SK-N-SH treated with all-trans-retinoic acid at 6 μM for 48 hours (cell line): Measurements from ENCODE around the gene TBX1.

Experiments used
- ATAC-seq: fragments of 200-7000 bp; cut with Tn5 transposase; 3 replicates; pipeline ENCODE4 v1.9.1; 2020; ENCODE audit warnings: mild to moderate bottlenecking, moderate library complexity
- ARNTL ChIP-seq: fragments of 450-650 bp; formaldehyde crosslinking; IDR thresholded peaks from 2 replicates; pipeline ENCODE4 v1.5.0; 2020; ENCODE audit warnings: low read depth, mild to moderate bottlenecking, moderate library complexity, borderline replicate concordance
- CREB5 ChIP-seq: fragments of 250-450 bp; sonication (Bioruptor Pico); IDR thresholded peaks from 2 replicates; pipeline ENCODE4 v1.5.1; 2020; ENCODE audit warnings: low read depth, mild to moderate bottlenecking, moderate library complexity
- CSDC2 ChIP-seq: fragments of 250-450 bp; sonication (Bioruptor Pico); IDR thresholded peaks from 2 replicates; pipeline ENCODE4 v1.5.0; 2020; ENCODE audit warnings: mild to moderate bottlenecking, moderate library complexity
- CSRNP3 ChIP-seq: fragments of 250-450 bp; sonication (Bioruptor Pico); IDR thresholded peaks from 2 replicates; pipeline ENCODE4 v1.5.1; 2021; ENCODE audit warnings: mild to moderate bottlenecking, moderate library complexity
- ESRRG ChIP-seq: fragments of 250-450 bp; sonication (Bioruptor Pico); IDR thresholded peaks from 2 replicates; pipeline ENCODE4 v1.6.1; 2021; ENCODE audit warnings: mild to moderate bottlenecking
- GLIS3 ChIP-seq: fragments of 250-450 bp; sonication (Bioruptor Pico); IDR thresholded peaks from 2 replicates; pipeline ENCODE4 v1.5.0; 2020; ENCODE audit warnings: mild to moderate bottlenecking, moderate library complexity
- ISL1 ChIP-seq: fragments of 250-450 bp; sonication (Bioruptor Pico); IDR thresholded peaks from 2 replicates; pipeline ENCODE4 v2.1.2; 2022; ENCODE audit warnings: mild to moderate bottlenecking, moderate library complexity
- OSR1 ChIP-seq: fragments of 250-450 bp; sonication (Bioruptor Pico); IDR thresholded peaks from 2 replicates; pipeline ENCODE4 v1.8.0; 2022; ENCODE audit warnings: moderate library complexity, mild to moderate bottlenecking, inconsistent platforms
- PATZ1 ChIP-seq: fragments of 250-450 bp; sonication (Bioruptor Pico); IDR thresholded peaks from 2 replicates; pipeline ENCODE4 v1.8.0; 2020; ENCODE audit warnings: mild to moderate bottlenecking, moderate library complexity, borderline replicate concordance
- POU6F1 ChIP-seq: fragments of 250-450 bp; sonication (Bioruptor Pico); IDR thresholded peaks from 2 replicates; pipeline ENCODE4 v1.8.0; 2021; ENCODE audit warnings: low read depth, mild to moderate bottlenecking, moderate library complexity, borderline replicate concordance
- PPARA ChIP-seq: fragments of 250-450 bp; sonication (Bioruptor Pico); IDR thresholded peaks from 2 replicates; pipeline ENCODE4 v1.5.0; 2020; ENCODE audit warnings: mild to moderate bottlenecking, borderline replicate concordance
- RARB ChIP-seq: fragments of 250-450 bp; sonication (Bioruptor Pico); IDR thresholded peaks from 2 replicates; pipeline ENCODE4 v1.8.0; 2021; ENCODE audit warnings: mild to moderate bottlenecking, moderate library complexity
- SNAI2 ChIP-seq: fragments of 250-450 bp; sonication (Bioruptor Pico); IDR thresholded peaks from 2 replicates; pipeline ENCODE4 v1.5.0; 2020; ENCODE audit warnings: mild to moderate bottlenecking, moderate library complexity
- TCF4 ChIP-seq: fragments of 250-450 bp; sonication (Bioruptor Pico); IDR thresholded peaks from 2 replicates; pipeline ENCODE4 v1.8.0; 2021; ENCODE audit warnings: mild to moderate bottlenecking, moderate library complexity, borderline replicate concordance
- TOX ChIP-seq: fragments of 250-450 bp; sonication (Bioruptor Pico); IDR thresholded peaks from 2 replicates; pipeline ENCODE4 v1.8.0; 2021; ENCODE audit warnings: mild to moderate bottlenecking, moderate library complexity, borderline replicate concordance
- TSHZ2 ChIP-seq: fragments of 250-450 bp; sonication (Bioruptor Pico); IDR thresholded peaks from 2 replicates; pipeline ENCODE4 v1.5.0; 2020; ENCODE audit warnings: mild to moderate bottlenecking, moderate library complexity
- ZC3H10 ChIP-seq: fragments of 250-450 bp; sonication (Bioruptor Pico); IDR thresholded peaks from 2 replicates; pipeline ENCODE4 v1.5.1; 2021; ENCODE audit warnings: mild to moderate bottlenecking, moderate library complexity
- ZFP3 ChIP-seq: fragments of 250-450 bp; sonication (Bioruptor Pico); IDR thresholded peaks from 2 replicates; pipeline ENCODE4 v1.5.0; 2020; ENCODE audit warnings: mild to moderate bottlenecking, moderate library complexity
- ZFP30 ChIP-seq: fragments of 450-650 bp; formaldehyde crosslinking; IDR thresholded peaks from 2 replicates; pipeline ENCODE4 v1.5.0; 2022; ENCODE audit warnings: mild to moderate bottlenecking, moderate library complexity
- ZNF565 ChIP-seq: fragments of 450-650 bp; formaldehyde crosslinking; conservative IDR thresholded peaks from 2 replicates; pipeline ENCODE4 v1.5.0; 2020; ENCODE audit warnings: low read depth, mild to moderate bottlenecking, moderate library complexity
- ZNF70 ChIP-seq: fragments of 450-650 bp; formaldehyde crosslinking; IDR thresholded peaks from 2 replicates; pipeline ENCODE4 v1.5.0; 2020; ENCODE audit warnings: mild to moderate bottlenecking, moderate library complexity
- ZNF8 ChIP-seq: fragments of 450-650 bp; formaldehyde crosslinking; IDR thresholded peaks from 2 replicates; pipeline ENCODE4 v1.5.0; 2020; ENCODE audit warnings: mild to moderate bottlenecking, moderate library complexity

Gene TBX1

GRCh38 chr22:19783586-19784383 is 23.2 kb downstream of the TBX1 start (continued):
- TF ChIP-seq ARNTL (CRISPR knock-in tag) = no peak
- no peak for TF ChIP-seq ZNF565 (CRISPR knock-in tag)
- TF ChIP-seq ZNF8 = no peak
- no peak for TF ChIP-seq OSR1
- TF ChIP-seq GLIS3 (CRISPR knock-in tag) = no peak
- TF ChIP-seq, all 23 proteins: peak for 0

- TF ChIP-seq PATZ1 (no peak), GLIS3 (CRISPR knock-in tag) (no peak), TSHZ2 (no peak), CSRNP3 (CRISPR knock-in tag) (no peak), SNAI2 (CRISPR knock-in tag) (no peak), CSDC2 (CRISPR knock-in tag) (no peak), ZC3H10 (CRISPR knock-in tag) (no peak), ZFP30 (CRISPR knock-in tag) (no peak), PPARA (CRISPR knock-in tag) (no peak), ARNTL (CRISPR knock-in tag) (no peak), ESRRG (no peak), TOX (CRISPR knock-in tag) (no peak), ZFP3 (CRISPR knock-in tag) (no peak), ZNF565 (CRISPR knock-in tag) (no peak), POU6F1 (CRISPR knock-in tag) (no peak), CREB5 (CRISPR knock-in tag) (no peak), TCF4 (CRISPR knock-in tag) (no peak), RARB (CRISPR knock-in tag) (no peak), ISL1 (no peak), ZNF70 (no peak)
- ATAC-seq = no peak
These were observed 24.0 kb downstream of the TBX1 start for GRCh38 chr22:19784384-19785175.
